ENCODE data around the gene NRF1.

The NRF1 gene

GRCh38 chr7:129803546-129804081, 192.1 kb downstream of the NRF1 start:
- H3K4me3 ChIP-seq (ENCODE audit: low read depth, low read length), result no peak overlapping the region
- TF ChIP-seq, protein P1, sequence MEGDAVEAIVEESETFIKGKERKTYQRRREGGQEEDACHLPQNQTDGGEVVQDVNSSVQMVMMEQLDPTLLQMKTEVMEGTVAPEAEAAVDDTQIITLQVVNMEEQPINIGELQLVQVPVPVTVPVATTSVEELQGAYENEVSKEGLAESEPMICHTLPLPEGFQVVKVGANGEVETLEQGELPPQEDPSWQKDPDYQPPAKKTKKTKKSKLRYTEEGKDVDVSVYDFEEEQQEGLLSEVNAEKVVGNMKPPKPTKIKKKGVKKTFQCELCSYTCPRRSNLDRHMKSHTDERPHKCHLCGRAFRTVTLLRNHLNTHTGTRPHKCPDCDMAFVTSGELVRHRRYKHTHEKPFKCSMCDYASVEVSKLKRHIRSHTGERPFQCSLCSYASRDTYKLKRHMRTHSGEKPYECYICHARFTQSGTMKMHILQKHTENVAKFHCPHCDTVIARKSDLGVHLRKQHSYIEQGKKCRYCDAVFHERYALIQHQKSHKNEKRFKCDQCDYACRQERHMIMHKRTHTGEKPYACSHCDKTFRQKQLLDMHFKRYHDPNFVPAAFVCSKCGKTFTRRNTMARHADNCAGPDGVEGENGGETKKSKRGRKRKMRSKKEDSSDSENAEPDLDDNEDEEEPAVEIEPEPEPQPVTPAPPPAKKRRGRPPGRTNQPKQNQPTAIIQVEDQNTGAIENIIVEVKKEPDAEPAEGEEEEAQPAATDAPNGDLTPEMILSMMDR (IDR thresholded peaks at IDR 0.05; ENCODE audit: low read depth, low read length), result no peak

GRCh38 chr7:129804111-129804889, 192.8 kb downstream of the NRF1 start:
- TF ChIP-seq, protein P1 (IDR thresholded peaks at IDR 0.05; ENCODE audit: low read depth, low read length), result no peak
- no peak overlapping the region for H3K4me3 ChIP-seq (ENCODE audit: low read depth, low read length)

GRCh38 chr7:129804890-129805719, 193.6 kb downstream of the NRF1 start:
- TF ChIP-seq, protein P1 (IDR thresholded peaks at IDR 0.05; ENCODE audit: low read depth, low read length), result no peak
- H3K4me3 ChIP-seq (ENCODE audit: low read depth, low read length), result no peak overlapping the region

Data from WI38 (cell line).